Gastrocnemius medialis (tissue), 4 donors: ENCODE measurements around the gene CPA5.

Experiments used
- POLR2A ChIP-seq, 2 donors: fragments of 450-650 bp; IDR thresholded peaks; one replicate each; pipeline ENCODE4 v1.6.1; 2017; ENCODE audit warnings: antibody characterized with exemption in 2 of 2, mild to moderate bottlenecking in 2 of 2, moderate library complexity in 2 of 2
- TF ChIP-seq, protein P1 (sequence below), 5 experiments: fragments of 450-650 bp in 3 of 5; fragments of 200-600 bp in 2 of 5; sonication (generic) in 2 of 5; IDR thresholded peaks in 4 of 5; conservative IDR thresholded peaks in 1 of 5; 1 replicate in 4 of 5; 2 replicates in 1 of 5; pipeline ENCODE4 v1.5.1; 2016 to 2019; ENCODE audit warnings: antibody characterized with exemption in 5 of 5, mild to moderate bottlenecking in 3 of 5, moderate library complexity in 3 of 5

DNA sequence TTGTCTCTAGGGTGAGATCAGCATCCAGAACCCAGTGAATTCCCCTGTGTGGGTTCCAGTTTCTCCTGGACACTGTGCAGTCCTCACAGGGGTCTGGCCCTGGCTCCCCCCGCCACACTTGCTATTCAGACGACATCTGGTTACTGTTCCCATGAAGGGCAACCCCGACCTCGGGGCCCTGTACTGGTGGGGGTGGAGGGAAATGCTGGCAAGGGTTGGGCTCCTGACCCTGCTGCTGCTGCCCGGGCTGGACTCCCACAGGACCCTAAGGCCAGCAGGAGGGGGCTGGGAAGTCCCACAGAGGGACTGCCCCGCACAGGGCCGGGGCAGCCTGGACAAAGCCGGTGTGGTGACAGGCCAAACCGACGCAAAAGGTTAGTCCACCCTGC is 34.9 kb downstream of the CPA5 start:
- TF ChIP-seq, protein P1, sequence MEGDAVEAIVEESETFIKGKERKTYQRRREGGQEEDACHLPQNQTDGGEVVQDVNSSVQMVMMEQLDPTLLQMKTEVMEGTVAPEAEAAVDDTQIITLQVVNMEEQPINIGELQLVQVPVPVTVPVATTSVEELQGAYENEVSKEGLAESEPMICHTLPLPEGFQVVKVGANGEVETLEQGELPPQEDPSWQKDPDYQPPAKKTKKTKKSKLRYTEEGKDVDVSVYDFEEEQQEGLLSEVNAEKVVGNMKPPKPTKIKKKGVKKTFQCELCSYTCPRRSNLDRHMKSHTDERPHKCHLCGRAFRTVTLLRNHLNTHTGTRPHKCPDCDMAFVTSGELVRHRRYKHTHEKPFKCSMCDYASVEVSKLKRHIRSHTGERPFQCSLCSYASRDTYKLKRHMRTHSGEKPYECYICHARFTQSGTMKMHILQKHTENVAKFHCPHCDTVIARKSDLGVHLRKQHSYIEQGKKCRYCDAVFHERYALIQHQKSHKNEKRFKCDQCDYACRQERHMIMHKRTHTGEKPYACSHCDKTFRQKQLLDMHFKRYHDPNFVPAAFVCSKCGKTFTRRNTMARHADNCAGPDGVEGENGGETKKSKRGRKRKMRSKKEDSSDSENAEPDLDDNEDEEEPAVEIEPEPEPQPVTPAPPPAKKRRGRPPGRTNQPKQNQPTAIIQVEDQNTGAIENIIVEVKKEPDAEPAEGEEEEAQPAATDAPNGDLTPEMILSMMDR (IDR thresholded peaks at IDR 0.05 in 4 of 5, conservative IDR thresholded peaks at IDR 0.05 in 1 of 5), result no peak
- no peak for TF ChIP-seq POLR2A (IDR thresholded peaks at IDR 0.05)
